Keratinocyte (primary cell): ENCODE data around the gene SPNS1. TPM values are rescaled to one million over a fixed set of nuclear protein-coding genes. Genes with fewer than 3 reads are reported as not detected.

Source experiments
- DNase-seq: peaks from one replicate; pipeline ENCODE4 v3.0.0-alpha.2; 2011; ENCODE audit warnings: low read depth, missing footprints, low spot score
- FAIRE-seq: peaks from 2 replicates; lab custom pipeline; 2011; peaks lifted over from hg19 to GRCh38; lab: Jason Lieb, UNC
- H2AFZ ChIP-seq: 2 replicates; pipeline ENCODE4 v1.6.0; 2012; ENCODE audit warnings: low read length, control low read depth, inconsistent platforms; ENCODE audit not compliant: control insufficient read depth
- H3K27ac ChIP-seq: 2 replicates; pipeline ENCODE4 v1.5.1; 2011; ENCODE audit warnings: low read length; ENCODE audit not compliant: control insufficient read depth, insufficient read depth
- H3K27me3 ChIP-seq: 3 replicates; pipeline ENCODE4 v1.6.0; 2011; ENCODE audit warnings: low read length; ENCODE audit not compliant: control insufficient read depth, insufficient read depth; ENCODE audit errors: extremely low read depth
- H3K36me3 ChIP-seq, 2 experiments: 2 replicates in 1 of 2; 3 replicates in 1 of 2; pipeline ENCODE4 v1.5.1; 2011; ENCODE audit warnings: low read length in 2 of 2, mild to moderate bottlenecking in 1 of 2; ENCODE audit not compliant: control insufficient read depth in 2 of 2, insufficient read depth in 2 of 2; ENCODE audit errors: extremely low read depth in 1 of 2
- H3K4me1 ChIP-seq: 3 replicates; pipeline ENCODE4 v1.5.1; 2011; ENCODE audit warnings: low read length; ENCODE audit not compliant: control insufficient read depth, insufficient read depth; ENCODE audit errors: extremely low read depth
- H3K4me2 ChIP-seq: 3 replicates; pipeline ENCODE4 v1.6.0; 2011; ENCODE audit warnings: low read depth, low read length; ENCODE audit not compliant: control insufficient read depth, insufficient read depth; ENCODE audit errors: extremely low read depth
- H3K4me3 ChIP-seq, 3 experiments: fragments of 200-600 bp in 1 of 3; sonication (generic) in 1 of 3; 2 replicates in 2 of 3; 3 replicates in 1 of 3; pipeline ENCODE4 v1.5.1; 2011 to 2016; ENCODE audit warnings: low read length in 3 of 3, mild to moderate bottlenecking in 3 of 3, control low read depth in 2 of 3, inconsistent platforms in 1 of 3, low read depth in 1 of 3, mixed read lengths in 1 of 3, mixed run types in 1 of 3, moderate library complexity in 1 of 3; ENCODE audit not compliant: control insufficient read depth in 2 of 3, insufficient read depth in 2 of 3; ENCODE audit errors: extremely low read depth in 1 of 3
- H3K79me2 ChIP-seq: 2 replicates; pipeline ENCODE4 v1.6.0; 2012; ENCODE audit warnings: low read length; ENCODE audit not compliant: control insufficient read depth, insufficient read depth
- H3K9ac ChIP-seq: 3 replicates; pipeline ENCODE4 v1.6.0; 2011; ENCODE audit warnings: low read length; ENCODE audit not compliant: control insufficient read depth, insufficient read depth; ENCODE audit errors: extremely low read depth
- H3K9me1 ChIP-seq: 3 replicates; pipeline ENCODE4 v1.6.0; 2011; ENCODE audit warnings: low read length; ENCODE audit not compliant: control insufficient read depth, insufficient read depth; ENCODE audit errors: extremely low read depth
- H3K9me3 ChIP-seq: 2 replicates; pipeline ENCODE4 v1.5.1; 2012; ENCODE audit warnings: low read depth, low read length; ENCODE audit not compliant: control insufficient read depth
- H4K20me1 ChIP-seq: 3 replicates; pipeline ENCODE4 v1.6.0; 2011; ENCODE audit warnings: low read length; ENCODE audit not compliant: control insufficient read depth, insufficient read depth; ENCODE audit errors: extremely low read depth
- EZH2 ChIP-seq: IDR thresholded peaks from one replicate; pipeline ENCODE4 v1.6.1; 2012; ENCODE audit warnings: inconsistent platforms, mild to moderate bottlenecking, low read length, moderate library complexity
- dilution Hi-C: fragments of 300-500 bp; cut with MboI; formaldehyde crosslinking; loops from one replicate; pipeline ENCODE4 v1.7.0; 2020; ENCODE audit warnings: low sequenced_read_pairs; ENCODE audit not compliant: extremely low pct_ligation_motif_present
- polyA plus RNA-seq, 5 experiments: library from polyadenylated mRNA; depleted of rRNA in 3 of 5; stranded (reverse) in 3 of 5; stranded (forward) in 1 of 5; unstranded in 1 of 5; fragments of >200 nt; gene quantifications; 1 replicate in 1 of 5; 2 replicates in 3 of 5; 3 replicates in 1 of 5; pipeline versions ENCODE4 v1.2.1 to v1.2.3, GENCODE V29; 2011 to 2012; ENCODE audit warnings: missing spikeins in 2 of 5, low read depth in 1 of 5, low replicate concordance in 1 of 5
- TF ChIP-seq, protein P1 (sequence below), 3 experiments: IDR thresholded peaks in 1 of 3; conservative IDR thresholded peaks in 1 of 3; optimal IDR thresholded peaks in 1 of 3; 2 replicates in 2 of 3; 3 replicates in 1 of 3; pipeline versions ENCODE3 to v1.5.1; 2011; ENCODE audit warnings: low read length in 3 of 3, mild to moderate bottlenecking in 3 of 3, moderate library complexity in 2 of 3, control low read depth in 1 of 3, inconsistent platforms in 1 of 3; ENCODE audit not compliant: insufficient read depth in 2 of 3; ENCODE audit errors: extremely low read depth in 1 of 3

The SPNS1 gene
- polyA plus RNA-seq, 1 donor (not counting 4 experiments of a cell fraction or from before 2014, with no cell fraction given): 16.3 TPM

- H3K4me1 ChIP-seq: no peaks in the 10 kb centered on the region
- H3K36me3 ChIP-seq: no peaks in the 10 kb centered on the region
- H3K79me2 ChIP-seq: no peaks in the 10 kb centered on the region
- FAIRE-seq (no peak), DNase-seq (no peak)
- H3K4me2 ChIP-seq: no peak overlapping the region
- H3K4me3 ChIP-seq: no peak overlapping the region
- H3K27me3 ChIP-seq: no peaks in the 10 kb centered on the region
- no peak overlapping the region for H2AFZ ChIP-seq
- no peaks in the 10 kb centered on the region for H3K9me1 ChIP-seq
- dilution Hi-C loops: no loop called here
- H3K9me3 ChIP-seq: no peaks in the 10 kb centered on the region
- TF ChIP-seq, protein P1, sequence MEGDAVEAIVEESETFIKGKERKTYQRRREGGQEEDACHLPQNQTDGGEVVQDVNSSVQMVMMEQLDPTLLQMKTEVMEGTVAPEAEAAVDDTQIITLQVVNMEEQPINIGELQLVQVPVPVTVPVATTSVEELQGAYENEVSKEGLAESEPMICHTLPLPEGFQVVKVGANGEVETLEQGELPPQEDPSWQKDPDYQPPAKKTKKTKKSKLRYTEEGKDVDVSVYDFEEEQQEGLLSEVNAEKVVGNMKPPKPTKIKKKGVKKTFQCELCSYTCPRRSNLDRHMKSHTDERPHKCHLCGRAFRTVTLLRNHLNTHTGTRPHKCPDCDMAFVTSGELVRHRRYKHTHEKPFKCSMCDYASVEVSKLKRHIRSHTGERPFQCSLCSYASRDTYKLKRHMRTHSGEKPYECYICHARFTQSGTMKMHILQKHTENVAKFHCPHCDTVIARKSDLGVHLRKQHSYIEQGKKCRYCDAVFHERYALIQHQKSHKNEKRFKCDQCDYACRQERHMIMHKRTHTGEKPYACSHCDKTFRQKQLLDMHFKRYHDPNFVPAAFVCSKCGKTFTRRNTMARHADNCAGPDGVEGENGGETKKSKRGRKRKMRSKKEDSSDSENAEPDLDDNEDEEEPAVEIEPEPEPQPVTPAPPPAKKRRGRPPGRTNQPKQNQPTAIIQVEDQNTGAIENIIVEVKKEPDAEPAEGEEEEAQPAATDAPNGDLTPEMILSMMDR (optimal IDR thresholded peaks at IDR 0.05 in 1 of 3, IDR thresholded peaks at IDR 0.05 in 1 of 3, conservative IDR thresholded peaks at IDR 0.05 in 1 of 3; ENCODE audit: extremely low read depth in 1 of 3, insufficient read depth in 2 of 3, low read length in 3 of 3): no peak
- no peak for TF ChIP-seq EZH2
- H3K27ac ChIP-seq: no peak overlapping the region
- no peak overlapping the region for H3K9ac ChIP-seq
- H4K20me1 ChIP-seq: no peaks in the 10 kb centered on the region
These were observed 35.2 kb downstream of the SPNS1 start for GRCh38 chr16:29009838-29010166.

DNA sequence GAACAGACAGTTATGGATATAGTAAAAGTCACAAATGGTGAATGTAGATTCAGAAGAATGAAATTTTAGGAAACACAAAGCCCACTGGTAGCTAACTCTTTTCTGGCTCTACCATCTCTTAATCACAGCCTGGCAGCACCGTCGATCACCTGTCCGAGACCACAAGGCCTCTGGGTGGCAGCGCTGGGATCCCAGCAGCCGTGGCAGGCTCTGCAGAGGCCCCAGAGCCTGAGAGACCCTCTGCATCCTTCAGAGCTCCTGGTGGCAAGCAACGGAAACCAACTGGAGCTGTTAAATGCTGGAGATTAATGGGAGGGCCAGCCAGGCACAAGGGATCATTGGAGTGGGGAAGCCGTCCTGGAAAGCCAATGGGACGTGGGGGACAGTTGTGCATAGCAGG is 36.5 kb downstream of the SPNS1 start:
- H3K4me2 ChIP-seq: no peak overlapping the region
- no peak overlapping the region for H2AFZ ChIP-seq
- H3K36me3 ChIP-seq: no peaks in the 10 kb centered on the region
- H3K9ac ChIP-seq: no peak overlapping the region
- TF ChIP-seq, protein P1 (optimal IDR thresholded peaks at IDR 0.05 in 1 of 3, IDR thresholded peaks at IDR 0.05 in 1 of 3, conservative IDR thresholded peaks at IDR 0.05 in 1 of 3; ENCODE audit: extremely low read depth in 1 of 3, insufficient read depth in 2 of 3, low read length in 3 of 3): no peak
- TF ChIP-seq EZH2: no peak
- no peaks in the 10 kb centered on the region for H3K4me1 ChIP-seq
- H4K20me1 ChIP-seq: no peaks in the 10 kb centered on the region
- no peaks in the 10 kb centered on the region for H3K9me3 ChIP-seq
- H3K4me3 ChIP-seq: no peak overlapping the region
- H3K27me3 ChIP-seq: no peaks in the 10 kb centered on the region
- dilution Hi-C loops: no loop called here
- no peaks in the 10 kb centered on the region for H3K79me2 ChIP-seq
- FAIRE-seq: no peak
- no peak overlapping the region for H3K27ac ChIP-seq
- DNase-seq: no peak
- no peaks in the 10 kb centered on the region for H3K9me1 ChIP-seq
